DOHH2 (cell line): ENCODE data around the gene TMEM221.
A peak's percentile ranks its signal among the peaks of the same experiment; 100 is the strongest.

Experiments
- H3F3A ChIP-seq: fragments of 200-600 bp; sonication (generic), shearing (Covaris generic); 2 replicates; pipeline ENCODE4 v1.6.0; 2016; ENCODE audit warnings: antibody characterized with exemption, mild to moderate bottlenecking; ENCODE audit not compliant: control insufficient read depth, insufficient read depth
- H3K27ac ChIP-seq: fragments of 200-600 bp; sonication (generic); 2 replicates; pipeline ENCODE4 v1.5.1; 2014; ENCODE audit warnings: low read depth, mild to moderate bottlenecking, low read length, moderate library complexity
- H3K27me3 ChIP-seq: fragments of 200-600 bp; sonication (generic); 2 replicates; pipeline ENCODE4 v1.6.1; 2014; ENCODE audit warnings: mild to moderate bottlenecking, low read length, mixed read lengths; ENCODE audit not compliant: control insufficient read depth
- H3K36me3 ChIP-seq: fragments of 200-600 bp; sonication (generic); 2 replicates; pipeline ENCODE4 v1.6.1; 2014; ENCODE audit warnings: mild to moderate bottlenecking, low read length, moderate library complexity, mixed read lengths; ENCODE audit not compliant: control insufficient read depth
- H3K4me1 ChIP-seq: fragments of 200-600 bp; sonication (generic); 2 replicates; pipeline ENCODE4 v1.6.1; 2014; ENCODE audit warnings: mild to moderate bottlenecking, low read length, mixed read lengths; ENCODE audit not compliant: control insufficient read depth
- H3K4me2 ChIP-seq: fragments of 200-600 bp; sonication (generic); 2 replicates; pipeline ENCODE4 v1.6.0; 2014; ENCODE audit warnings: mild to moderate bottlenecking, low read length, moderate library complexity
- H3K4me3 ChIP-seq: fragments of 200-600 bp; sonication (generic); 2 replicates; pipeline ENCODE4 v1.5.1; 2014; ENCODE audit warnings: mild to moderate bottlenecking, low read length, mixed read lengths
- H3K79me2 ChIP-seq: fragments of 200-600 bp; sonication (generic); 2 replicates; pipeline ENCODE4 v1.6.1; 2014; ENCODE audit warnings: mild to moderate bottlenecking, low read length, mixed read lengths; ENCODE audit not compliant: control insufficient read depth
- H3K9me2 ChIP-seq: fragments of 200-600 bp; sonication (generic); replicated peaks from 2 replicates; pipeline ENCODE4 v1.6.1; 2014; ENCODE audit warnings: mild to moderate bottlenecking, low read length, mixed read lengths; ENCODE audit not compliant: control insufficient read depth
- H3K9me3 ChIP-seq: fragments of 200-600 bp; sonication (generic); 2 replicates; pipeline ENCODE4 v1.6.1; 2014; ENCODE audit warnings: antibody characterized with exemption, low read length, mixed read lengths; ENCODE audit not compliant: control insufficient read depth, insufficient read depth
- H4K20me1 ChIP-seq: fragments of 200-600 bp; sonication (generic); 2 replicates; pipeline ENCODE4 v1.6.0; 2014; ENCODE audit warnings: low read depth, mild to moderate bottlenecking, antibody characterized with exemption, low read length, moderate library complexity; ENCODE audit not compliant: control insufficient read depth, insufficient read depth
- EZH2phosphoT487 ChIP-seq: fragments of 200-600 bp; sonication (generic); IDR thresholded peaks from 2 replicates; pipeline ENCODE4 v1.6.1; 2017; ENCODE audit warnings: borderline replicate concordance, mild to moderate bottlenecking, antibody characterized with exemption, low read length, moderate library complexity, mixed read lengths
- TF ChIP-seq, protein P1 (sequence below): fragments of 200-600 bp; sonication (generic); IDR thresholded peaks from one replicate; pipeline ENCODE4 v1.5.1; 2014; ENCODE audit warnings: antibody characterized with exemption, mild to moderate bottlenecking, low read depth, low read length; ENCODE audit not compliant: poor library complexity, severe bottlenecking

Gene TMEM221

GRCh38 chr19:17420475-17420924, 28.0 kb downstream of the TMEM221 start:
- Histone ChIP-seq H3K27me3 (no peaks in the 10 kb centered on the region), H3F3A (peaks cover 5% of the 10 kb centered on the region; the same call in 1 of the 2 replicates), H3K4me3 (peak overlapping the region; percentile 81), H3K4me1 (peaks cover 33% of the 10 kb centered on the region), H3K4me2 (peak overlapping the region; percentile 94), H3K9me3 (no peaks in the 10 kb centered on the region), H4K20me1 (no peaks in the 10 kb centered on the region), H3K79me2 (peaks cover 16% of the 10 kb centered on the region), H3K9me2 (no peaks in the 10 kb centered on the region), H3K36me3 (peaks cover 8% of the 10 kb centered on the region), H3K27ac (no peak overlapping the region)
- TF ChIP-seq, protein P1, sequence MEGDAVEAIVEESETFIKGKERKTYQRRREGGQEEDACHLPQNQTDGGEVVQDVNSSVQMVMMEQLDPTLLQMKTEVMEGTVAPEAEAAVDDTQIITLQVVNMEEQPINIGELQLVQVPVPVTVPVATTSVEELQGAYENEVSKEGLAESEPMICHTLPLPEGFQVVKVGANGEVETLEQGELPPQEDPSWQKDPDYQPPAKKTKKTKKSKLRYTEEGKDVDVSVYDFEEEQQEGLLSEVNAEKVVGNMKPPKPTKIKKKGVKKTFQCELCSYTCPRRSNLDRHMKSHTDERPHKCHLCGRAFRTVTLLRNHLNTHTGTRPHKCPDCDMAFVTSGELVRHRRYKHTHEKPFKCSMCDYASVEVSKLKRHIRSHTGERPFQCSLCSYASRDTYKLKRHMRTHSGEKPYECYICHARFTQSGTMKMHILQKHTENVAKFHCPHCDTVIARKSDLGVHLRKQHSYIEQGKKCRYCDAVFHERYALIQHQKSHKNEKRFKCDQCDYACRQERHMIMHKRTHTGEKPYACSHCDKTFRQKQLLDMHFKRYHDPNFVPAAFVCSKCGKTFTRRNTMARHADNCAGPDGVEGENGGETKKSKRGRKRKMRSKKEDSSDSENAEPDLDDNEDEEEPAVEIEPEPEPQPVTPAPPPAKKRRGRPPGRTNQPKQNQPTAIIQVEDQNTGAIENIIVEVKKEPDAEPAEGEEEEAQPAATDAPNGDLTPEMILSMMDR, result no peak
- no peak for TF ChIP-seq EZH2phosphoT487

- no peaks in the 10 kb centered on the region for H3K9me2 ChIP-seq
- peaks cover 15% of the 10 kb centered on the region for H3K36me3 ChIP-seq
- no peak for TF ChIP-seq EZH2phosphoT487
- H3K79me2 ChIP-seq, result peaks cover 19% of the 10 kb centered on the region
- H3K4me2 ChIP-seq, result peak within 1 kb of the TSS; percentile 94
- no peaks in the 10 kb centered on the region for H3K27me3 ChIP-seq
- peak within 1 kb of the TSS; percentile 81 for H3K4me3 ChIP-seq
- H4K20me1 ChIP-seq, result no peaks in the 10 kb centered on the region
- peak within 1 kb of the TSS; percentile 56 for H3K27ac ChIP-seq
- H3K9me3 ChIP-seq, result no peaks in the 10 kb centered on the region
- peaks cover 5% of the 10 kb centered on the region; the same call in 1 of the 2 replicates for H3F3A ChIP-seq
- H3K4me1 ChIP-seq, result peaks cover 29% of the 10 kb centered on the region
Measured at GRCh38 chr19:17419621-17420474, 28.6 kb downstream of the TMEM221 start, which contains the start of gene MVB12A. TSS of gene MVB12A (plus strand) at chr19:17420047. CDS start at chr19:17420136, 89 bp downstream.

- H3K9me3 ChIP-seq, result no peaks in the 10 kb centered on the region
- peak overlapping the region; percentile 81 for H3K4me3 ChIP-seq
- H3K4me1 ChIP-seq, result peaks cover 24% of the 10 kb centered on the region
- H3F3A ChIP-seq, result peaks cover 5% of the 10 kb centered on the region; the same call in 1 of the 2 replicates
- H3K36me3 ChIP-seq, result peaks cover 21% of the 10 kb centered on the region
- H4K20me1 ChIP-seq, result no peaks in the 10 kb centered on the region
- TF ChIP-seq, protein P1, result no peak
- no peak for TF ChIP-seq EZH2phosphoT487
- peak overlapping the region; percentile 80 for H3K4me2 ChIP-seq
- H3K27ac ChIP-seq, result peak overlapping the region; percentile 56
- H3K27me3 ChIP-seq, result no peaks in the 10 kb centered on the region
- peaks cover 23% of the 10 kb centered on the region for H3K79me2 ChIP-seq
- H3K9me2 ChIP-seq, result no peaks in the 10 kb centered on the region
Measured at GRCh38 chr19:17419154-17419620, 29.3 kb downstream of the TMEM221 start.

DNA sequence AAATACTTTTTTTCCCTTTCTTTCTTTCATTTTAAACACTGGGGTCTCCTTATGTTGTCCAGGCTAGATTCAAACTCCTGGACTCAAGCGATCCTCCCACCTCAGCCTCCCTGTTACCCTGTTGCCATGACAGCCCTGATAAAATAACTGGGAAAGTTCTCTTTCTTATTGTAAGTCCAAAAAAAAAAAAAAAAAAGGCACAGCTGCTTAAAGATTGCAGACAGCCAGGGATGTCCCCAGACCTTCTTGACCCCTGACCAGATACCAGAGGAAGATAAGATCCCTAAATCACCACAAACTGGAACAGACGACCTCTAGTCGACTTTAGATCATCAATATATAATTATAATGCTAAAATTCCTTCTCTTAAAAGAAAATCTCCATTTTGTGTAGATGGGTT, 29.8 kb downstream of the TMEM221 start:
- Histone ChIP-seq H3K27me3 (no peaks in the 10 kb centered on the region), H3K36me3 (peaks cover 26% of the 10 kb centered on the region), H3K9me2 (no peaks in the 10 kb centered on the region), H3K79me2 (peaks cover 28% of the 10 kb centered on the region), H3K27ac (peak overlapping the region; percentile 56), H3K9me3 (no peaks in the 10 kb centered on the region), H3K4me3 (peak overlapping the region; percentile 81), H3K4me2 (peak overlapping the region; percentile 80), H3K4me1 (peaks cover 26% of the 10 kb centered on the region), H3F3A (peaks cover 5% of the 10 kb centered on the region; the same call in 1 of the 2 replicates), H4K20me1 (no peaks in the 10 kb centered on the region)
- no peak for TF ChIP-seq EZH2phosphoT487
- TF ChIP-seq, protein P1, result no peak
